Right lung (tissue), 5 donors: ENCODE results near the gene PPP4R1. TPM values are rescaled to one million over a fixed set of nuclear protein-coding genes. Genes with fewer than 3 reads are reported as not detected.
"Not testable (repeated sequence)": the region's sequence is repeated elsewhere in the genome, so short reads cannot be mapped to it uniquely, and the experiment has no call there.

Experiments used
- DNase-seq, 2 donors: peaks; one replicate each; pipeline ENCODE4 v3.0.0-alpha.2; 2013
- polyA plus RNA-seq, 5 donors: library from polyadenylated mRNA; unstranded; fragments of 120-200 nt; gene quantifications; one replicate each; pipeline versions ENCODE4 v1.2.1 to v1.2.3, GENCODE V29; 2013; ENCODE audit warnings: inconsistent platforms in 1 of 5, low replicate concordance in 1 of 5; ENCODE audit not compliant: insufficient read length in 5 of 5, insufficient read depth in 1 of 5

Gene PPP4R1
- polyA plus RNA-seq, 5 donors, result 83.9 to 118 (median 107) TPM

DNA sequence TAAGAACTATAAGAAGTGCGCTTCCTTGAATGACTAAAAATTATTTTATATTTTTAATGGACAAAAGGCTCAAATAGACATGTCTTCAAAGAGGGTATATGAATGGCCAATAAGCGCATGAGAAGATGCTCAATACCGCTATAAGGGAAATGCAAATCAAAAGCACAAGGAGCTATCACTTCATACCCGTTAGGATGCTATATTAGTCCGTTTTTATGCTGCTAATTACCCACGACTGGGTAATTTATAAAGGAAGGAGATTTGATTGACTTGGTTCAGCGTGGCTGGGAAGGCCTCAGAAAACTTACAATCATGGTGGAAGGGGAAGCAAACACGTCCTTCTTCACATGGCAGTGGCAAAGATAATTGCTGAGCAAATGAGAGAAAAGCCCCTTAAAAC is 20.5 kb upstream of the PPP4R1 start:
- no peak for DNase-seq

DNA sequence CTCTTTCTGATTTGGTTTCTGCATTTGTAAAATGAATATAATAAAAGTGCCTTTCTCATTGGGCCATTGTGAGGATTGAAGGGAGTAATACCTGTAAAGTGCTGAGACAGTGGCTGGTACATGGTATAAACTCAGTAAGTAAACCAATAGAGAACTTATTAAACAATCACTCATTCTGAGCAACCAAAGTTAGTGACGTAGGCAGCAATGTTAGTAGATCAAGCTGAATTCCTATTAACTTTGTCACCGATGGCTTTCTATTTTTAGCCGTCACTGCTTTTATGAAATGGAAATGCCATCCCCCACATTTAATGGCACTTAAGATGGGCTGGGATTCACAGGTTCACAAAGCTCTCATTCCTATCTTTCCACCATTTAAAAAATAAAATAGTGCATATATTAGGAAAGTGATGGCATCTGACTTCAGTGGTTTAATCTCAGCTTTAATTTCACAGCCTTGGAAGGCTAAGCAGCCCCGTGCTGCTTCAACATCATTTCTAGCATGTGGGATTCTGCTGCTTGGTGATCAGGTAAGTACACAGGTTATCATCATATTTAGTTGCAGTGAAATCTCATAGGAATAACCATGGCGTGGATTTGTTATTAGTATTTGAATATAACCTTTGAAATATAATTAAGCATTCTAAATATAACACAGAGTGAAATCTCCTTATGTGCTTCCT is 17.6 kb upstream of the PPP4R1 start:
- DNase-seq, result no peak

DNA sequence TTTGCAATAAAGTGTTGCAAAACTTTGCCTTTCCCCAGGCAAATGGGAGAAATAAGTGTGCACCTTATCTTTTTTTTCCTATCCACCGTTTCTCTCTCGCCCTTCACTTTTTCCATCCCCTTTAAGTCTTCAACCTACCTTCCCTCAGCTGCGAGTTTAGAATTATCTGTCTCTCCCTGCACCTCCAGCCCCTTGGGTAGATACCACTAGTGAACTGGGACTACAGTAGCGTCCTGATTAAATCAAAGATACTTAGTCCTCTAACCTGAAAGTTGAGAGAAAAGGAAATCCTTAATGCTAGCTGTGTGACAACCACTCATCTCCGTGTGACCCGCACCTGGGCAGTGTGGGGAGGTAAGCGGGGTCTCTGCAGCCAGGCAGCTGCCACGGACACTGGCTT is 16.1 kb upstream of the PPP4R1 start:
- no peak for DNase-seq

DNA sequence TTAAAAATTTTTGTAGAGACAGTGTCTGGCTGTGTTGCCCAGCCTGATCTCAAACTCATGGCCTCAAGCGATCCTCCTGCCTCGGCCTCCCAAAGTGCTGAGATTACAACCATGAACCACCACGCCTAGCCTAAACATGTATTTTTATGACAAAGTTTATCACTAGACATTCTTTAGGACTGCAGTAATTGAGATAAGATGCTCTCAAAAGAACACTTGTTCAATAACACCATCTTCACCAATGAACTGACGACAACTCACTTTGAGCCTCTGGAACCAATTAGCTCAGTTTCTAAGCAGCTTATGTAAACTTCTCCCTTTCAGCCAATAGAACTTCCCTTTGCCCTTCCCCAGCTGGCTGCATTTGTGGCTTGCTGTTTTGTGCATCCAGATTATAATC is 15.3 kb upstream of the PPP4R1 start:
- DNase-seq, result no peak

DNA sequence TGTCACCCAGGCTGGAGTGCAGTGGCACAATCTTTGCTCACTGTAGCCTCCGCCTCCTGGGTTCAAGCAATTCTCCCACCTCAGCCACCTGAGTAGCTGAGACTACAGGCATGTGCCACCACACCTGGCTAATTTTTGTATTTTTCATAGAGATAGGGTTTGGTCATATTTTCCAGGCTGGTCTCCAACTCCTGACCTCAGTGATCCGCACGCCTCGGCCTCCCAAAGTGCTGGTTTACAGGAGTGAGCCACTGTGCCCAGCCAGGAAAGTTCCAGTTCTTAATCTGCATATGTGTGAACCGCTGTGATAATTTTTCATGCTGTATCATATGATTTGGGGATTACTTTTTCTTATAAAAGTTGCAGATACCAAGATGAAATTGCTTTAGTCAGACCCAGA is 14.6 kb upstream of the PPP4R1 start:
- no peak for DNase-seq

DNA sequence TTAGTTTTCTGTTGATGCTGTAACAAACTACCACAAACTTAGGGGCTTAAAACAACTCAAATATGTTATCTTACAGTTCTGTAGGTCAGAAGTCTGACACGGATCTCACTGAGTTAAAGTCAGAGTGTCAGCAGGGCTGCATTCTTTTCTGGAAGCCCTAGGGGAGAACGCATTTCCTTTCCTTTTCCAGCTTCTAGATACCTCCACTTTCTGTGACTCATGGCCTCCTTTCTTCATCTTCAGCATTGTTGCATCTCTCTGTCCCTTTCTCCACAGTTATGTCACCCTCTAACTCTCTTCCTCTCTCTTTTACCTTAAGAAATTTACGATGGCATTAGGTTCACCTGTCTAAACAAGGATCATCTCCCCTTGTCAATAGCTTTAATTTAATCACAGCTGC is 13.3 kb upstream of the PPP4R1 start:
- no peak for DNase-seq

DNA sequence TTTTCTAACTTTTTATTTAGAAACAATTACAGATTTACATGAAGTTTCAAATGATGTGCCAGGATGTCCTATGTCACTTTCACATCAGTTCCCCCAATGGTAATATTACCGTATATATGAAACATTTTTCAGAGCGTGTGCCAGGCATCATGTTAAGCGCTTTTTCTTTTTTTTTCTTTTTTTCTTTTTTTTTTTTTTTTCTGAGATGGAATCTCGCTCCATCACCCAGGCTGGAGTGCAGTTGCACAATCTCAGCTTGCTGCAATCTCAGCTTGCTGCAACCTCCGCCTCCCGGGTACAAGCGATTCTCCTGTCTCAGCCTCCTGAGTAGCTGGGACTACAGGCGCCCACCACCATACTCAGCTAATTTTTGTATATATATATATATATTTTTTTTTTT is 5.6 kb upstream of the PPP4R1 start:
- no peak for DNase-seq

DNA sequence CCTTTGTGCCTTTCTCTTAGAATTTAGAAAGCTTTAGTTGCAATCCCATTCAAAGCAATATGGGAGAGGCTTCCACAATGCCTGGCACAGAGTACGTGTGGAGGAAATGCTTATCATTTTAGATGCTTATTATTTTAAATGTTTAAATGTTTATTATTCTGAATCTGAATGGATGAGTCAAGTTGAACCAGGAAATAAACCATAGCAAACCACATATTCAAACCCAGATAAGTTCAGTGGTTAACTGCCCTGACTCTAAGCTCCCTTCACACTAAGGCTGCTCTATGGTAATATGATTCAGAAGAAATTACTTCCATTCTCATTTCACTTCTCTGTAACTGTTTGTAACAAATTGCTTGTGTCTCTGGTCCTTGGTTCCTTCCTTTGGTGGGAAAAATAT is 5.2 kb upstream of the PPP4R1 start:
- DNase-seq, result no peak

DNA sequence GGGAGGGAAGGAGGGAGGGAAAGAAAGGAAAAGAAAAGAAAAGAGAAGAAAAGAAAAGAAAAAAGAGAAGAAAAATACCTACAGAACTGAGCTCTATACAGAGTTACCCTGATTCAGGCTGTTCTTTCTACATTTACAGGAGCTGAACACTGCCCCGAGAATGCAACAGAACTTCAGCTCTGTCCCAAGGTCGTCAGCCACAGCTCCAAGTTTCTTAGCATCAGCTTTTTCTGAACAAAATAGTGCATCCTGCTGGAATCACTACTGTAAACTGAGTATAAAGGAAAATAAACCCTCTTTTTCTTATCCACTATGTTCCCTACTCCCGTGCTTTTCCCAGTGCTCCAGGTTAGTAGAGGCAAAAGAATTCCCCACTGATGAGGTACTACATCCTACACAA is 4.7 kb upstream of the PPP4R1 start:
- no peak for DNase-seq

DNA sequence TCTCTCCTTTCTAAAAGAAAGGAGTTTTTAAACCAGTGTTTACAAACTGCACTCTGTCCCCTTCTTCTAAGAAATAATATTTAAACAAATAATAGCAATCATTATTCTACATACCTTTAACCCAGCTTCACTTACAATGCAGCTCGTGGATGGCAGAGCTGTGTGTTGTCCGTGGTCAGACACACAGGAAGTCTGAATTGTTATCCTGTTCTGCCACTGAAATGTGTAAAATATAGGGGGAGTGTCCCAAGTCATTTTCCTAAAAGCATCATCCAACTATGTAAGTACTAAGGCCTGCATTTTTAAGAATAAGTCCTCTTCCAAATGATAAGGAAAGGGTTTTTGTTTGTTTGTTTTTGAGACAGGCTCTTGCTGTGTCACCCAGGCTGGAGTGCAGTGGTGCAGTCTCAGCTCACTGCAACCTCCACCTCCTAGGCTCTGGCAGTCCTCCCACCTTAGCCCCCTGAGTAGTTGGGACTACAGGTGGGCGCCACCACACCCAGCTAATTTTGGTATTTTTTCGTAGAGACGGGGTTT is 2.7 kb upstream of the PPP4R1 start:
- DNase-seq, result no peak

DNA sequence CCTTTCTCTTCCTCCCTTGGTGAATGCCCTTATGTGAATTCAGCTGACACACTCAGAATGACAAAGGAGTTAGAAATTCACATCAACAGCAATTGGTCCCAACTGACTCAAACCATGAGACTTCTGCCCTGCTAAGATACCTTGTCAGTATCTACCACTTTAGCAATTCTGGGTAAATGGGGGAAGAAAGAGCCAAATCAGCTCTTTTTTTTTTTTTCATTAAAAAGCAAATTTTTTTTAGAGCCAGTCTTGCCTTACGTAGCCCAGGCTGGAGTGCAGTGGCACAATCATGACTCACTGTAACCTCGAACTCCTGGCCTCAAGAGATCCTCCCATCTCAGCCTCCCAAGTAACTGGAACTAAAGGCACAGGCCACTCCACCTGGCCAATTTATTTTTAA is 1.7 kb upstream of the PPP4R1 start:
- DNase-seq, result no peak

DNA sequence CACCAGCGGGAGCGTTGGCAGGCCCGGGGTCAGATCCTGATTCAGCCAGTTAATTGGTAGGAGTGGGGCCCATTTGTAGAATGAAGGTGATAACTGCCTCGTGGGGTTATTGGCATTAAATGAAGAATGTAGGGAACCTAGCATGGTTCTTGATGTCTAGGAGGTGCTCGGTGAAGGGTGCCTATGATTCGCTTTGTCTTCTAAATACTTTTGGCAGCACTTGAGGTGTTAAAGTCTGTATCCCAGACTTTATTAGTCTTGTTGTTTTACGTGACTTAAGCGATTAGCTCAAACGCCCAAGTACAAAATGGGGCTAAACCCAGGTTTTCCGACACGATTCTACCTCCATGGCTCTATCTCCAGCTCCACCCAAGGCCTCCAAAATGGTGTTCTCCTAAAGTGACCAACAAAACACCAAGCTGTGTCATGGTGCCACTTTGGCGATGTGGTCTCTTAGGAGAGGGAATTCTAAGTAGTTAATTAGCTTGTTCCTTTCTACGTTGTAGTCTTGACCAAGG is 980 bp upstream of the PPP4R1 start:
- DNase-seq, result peak in 1 of 2 donors; percentile 18

DNA sequence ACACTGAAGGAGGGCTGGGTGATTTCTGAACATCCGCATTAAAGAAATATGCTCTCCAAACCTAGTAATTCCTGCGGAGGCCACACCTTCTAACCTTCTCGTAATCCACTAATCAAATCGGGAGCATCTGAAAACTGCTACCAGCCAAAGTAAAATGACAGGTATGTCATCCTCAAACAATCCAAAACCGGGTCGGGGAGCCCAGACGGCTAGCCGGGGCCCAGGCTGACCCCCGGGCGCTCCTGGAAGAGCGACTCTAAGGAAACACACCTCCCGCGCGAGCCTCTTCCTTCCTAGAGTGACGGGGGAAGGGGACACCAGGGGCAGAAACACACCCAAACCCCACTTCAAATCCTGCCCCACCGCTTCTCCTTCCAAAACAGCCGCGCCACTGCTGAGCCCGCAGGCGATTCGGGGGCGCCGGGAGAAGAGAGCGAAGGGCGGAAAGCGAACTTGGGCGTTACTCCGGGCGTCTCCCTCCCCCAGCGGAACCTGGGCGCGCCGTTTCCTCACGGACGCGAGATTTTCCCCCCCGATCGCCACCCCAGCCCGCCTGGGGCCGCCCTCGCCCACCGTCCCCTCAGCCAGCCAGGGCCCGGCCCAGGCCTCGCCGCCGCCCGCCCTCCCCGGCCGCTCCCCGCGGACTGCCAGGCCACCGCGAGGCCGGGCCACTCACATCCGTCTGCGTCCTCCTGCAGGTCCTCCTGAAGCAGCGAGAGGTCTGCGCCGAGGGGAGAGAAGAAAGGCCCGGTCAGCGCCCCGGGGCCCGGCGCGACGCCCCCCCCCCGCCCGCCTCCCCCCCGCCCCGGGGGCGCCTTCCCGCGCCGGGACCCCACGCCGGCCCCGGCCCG is 584 bp downstream of the PPP4R1 start:
- DNase-seq, result peak; percentile 62 to 63

DNA sequence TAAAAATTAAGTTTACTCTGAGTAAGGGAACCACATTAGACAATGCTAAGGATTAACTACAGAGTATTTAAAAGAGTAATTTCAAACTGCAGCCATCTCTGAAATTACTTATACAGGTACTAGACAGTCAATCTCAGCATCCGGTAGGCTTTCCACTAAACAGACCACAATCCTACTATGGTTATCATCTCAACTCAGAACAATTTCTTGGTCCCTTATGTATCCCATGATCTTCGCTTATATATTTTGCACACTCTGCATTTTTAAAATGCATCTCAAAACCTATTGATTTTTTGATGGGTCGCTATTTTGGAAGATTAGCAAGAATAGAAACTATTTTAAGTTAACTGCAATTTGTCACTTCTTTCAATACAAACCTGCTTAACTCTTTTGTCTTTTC is 1.4 kb downstream of the PPP4R1 start:
- no peak for DNase-seq

DNA sequence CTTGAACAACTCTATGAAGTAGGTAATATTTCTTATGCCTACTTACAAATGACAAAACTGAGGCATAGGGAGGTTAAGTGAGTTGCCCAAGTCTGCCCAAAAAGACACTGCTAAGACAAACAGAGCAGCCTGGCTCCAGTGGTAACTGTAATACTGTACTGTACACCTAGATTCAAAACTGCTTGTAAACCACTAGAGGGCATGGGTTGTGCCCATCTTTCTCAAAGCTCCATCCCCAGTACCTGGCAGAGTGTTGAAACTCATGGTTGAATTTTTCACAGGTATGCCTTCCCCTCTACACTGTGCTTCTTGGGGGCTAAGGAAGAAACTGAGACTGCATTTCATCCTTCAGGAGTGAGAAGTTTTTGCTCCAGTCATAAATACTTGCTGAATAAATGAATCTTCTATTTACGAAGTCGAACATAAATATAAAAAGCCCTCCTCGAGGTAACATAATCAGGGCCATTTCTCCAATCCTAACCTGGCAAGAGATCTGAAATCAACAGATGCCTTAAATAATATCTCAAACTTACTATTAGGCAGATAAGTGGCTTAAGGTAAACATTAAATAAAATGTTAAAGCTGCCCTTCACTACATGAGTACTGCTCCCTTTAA is 2.0 kb downstream of the PPP4R1 start:
- DNase-seq, result peak; percentile 26 to 35

DNA sequence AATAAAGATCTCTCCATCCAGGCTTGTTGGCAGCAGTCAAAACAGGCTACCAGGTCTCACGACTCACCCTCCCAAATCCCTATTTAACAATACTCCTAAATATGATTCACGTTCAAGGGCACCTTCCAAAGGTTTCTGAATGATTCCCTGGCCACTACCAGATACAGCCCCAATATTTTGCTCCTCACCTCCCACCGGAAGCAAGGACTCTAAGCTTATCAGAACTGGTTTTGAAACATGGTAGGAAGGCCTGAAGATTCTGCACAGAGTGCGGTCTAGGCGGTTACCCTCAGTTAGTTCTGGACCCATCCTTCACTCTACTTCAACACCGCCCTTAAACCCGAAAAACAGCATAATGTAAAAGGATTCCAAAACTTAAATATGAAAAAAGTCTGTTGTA is 5.2 kb downstream of the PPP4R1 start:
- no peak for DNase-seq

DNA sequence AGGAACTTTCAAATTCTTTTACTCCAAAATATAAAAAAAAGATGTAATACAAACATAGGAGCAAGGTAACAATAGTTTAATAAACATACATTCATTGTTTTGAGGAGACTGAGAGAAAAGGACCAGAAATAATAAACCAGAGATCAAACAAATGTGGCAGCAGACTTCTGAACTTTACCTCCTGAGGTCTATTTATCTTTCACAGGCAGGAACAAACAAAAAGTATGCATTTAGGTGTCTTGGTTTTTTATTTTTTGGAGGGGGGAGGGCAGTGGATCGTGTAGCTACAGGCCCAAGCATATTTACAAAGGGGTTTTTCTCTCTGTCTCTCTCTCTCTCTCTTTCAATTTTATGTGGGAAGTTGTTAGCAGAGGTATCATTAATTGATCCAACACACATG is 5.6 kb downstream of the PPP4R1 start:
- DNase-seq, result no peak

DNA sequence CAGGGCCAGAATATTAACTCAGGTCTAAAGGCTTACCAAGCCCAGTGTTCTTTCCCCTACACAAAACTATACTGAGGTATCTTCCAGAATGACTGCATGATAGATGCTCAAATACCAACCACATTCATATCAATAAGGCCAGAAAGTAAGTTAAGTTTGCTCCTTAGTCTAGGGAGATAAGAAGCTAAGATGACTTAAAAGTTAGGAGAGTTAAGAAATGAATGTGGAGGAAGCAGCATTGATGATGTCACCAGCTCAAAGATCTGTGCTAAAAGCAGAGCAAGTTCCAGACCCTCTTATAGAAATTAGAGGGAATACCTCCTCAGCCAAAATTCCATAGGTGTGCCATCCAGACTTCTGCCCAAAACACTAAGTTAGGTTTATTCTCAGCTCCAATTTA is 6.1 kb downstream of the PPP4R1 start:
- no peak for DNase-seq

DNA sequence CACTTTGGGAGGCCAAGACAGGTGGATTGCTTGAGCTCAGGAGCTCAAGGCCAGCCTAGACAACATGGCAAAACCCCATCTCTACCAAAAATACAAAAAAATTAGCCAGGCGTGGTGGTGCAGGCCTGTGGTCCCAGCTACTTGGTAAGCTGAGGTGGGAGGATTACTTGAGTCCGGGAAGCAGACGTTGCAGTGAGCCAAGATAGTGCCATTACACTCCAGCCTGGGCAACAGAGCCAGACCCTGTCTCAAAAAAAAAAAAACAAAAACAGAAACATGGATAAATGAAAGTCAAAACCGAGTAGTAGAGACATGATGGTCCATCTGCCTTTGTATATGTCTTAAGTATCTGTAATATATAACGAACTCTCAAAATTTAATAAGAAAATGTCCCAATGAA is 7.2 kb downstream of the PPP4R1 start:
- not testable (repeated sequence) for DNase-seq

DNA sequence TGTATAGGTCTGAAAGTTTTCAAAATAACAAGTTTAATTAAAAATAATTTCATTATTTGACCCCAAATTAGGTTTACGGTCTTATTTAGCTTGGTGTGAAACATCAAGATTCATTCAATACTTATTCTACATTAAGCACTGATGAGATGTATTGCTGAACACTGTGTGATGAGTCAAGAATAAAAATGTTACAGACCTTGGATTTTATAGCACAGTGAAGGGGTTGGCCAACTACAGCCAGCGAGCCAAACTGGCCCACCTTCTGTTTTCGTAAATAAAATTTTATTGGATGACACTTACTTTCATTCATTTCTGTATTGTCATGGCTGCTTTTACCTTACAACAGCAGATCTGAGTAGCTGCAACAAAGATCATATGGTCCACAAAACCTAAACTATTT is 8.3 kb downstream of the PPP4R1 start:
- DNase-seq, result no peak

DNA sequence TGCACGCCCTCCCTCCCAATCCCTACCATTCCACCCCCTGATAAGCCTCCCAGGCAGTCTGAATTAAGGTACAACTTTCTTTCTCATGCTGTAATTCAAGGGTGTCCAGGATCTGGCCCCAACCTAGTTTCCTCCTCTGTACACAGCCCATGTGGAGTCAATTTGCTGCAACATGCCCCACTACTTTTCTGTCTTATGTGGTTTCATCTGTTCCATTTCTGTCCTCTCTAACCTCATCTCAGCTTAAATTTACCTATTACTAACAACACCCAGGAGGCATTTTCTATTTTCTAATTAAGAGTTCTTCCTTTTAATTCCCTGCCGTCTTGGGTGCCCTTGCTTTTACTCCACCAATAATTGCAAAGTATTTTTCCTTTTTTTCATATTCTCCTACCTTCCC is 10.0 kb downstream of the PPP4R1 start:
- no peak for DNase-seq

DNA sequence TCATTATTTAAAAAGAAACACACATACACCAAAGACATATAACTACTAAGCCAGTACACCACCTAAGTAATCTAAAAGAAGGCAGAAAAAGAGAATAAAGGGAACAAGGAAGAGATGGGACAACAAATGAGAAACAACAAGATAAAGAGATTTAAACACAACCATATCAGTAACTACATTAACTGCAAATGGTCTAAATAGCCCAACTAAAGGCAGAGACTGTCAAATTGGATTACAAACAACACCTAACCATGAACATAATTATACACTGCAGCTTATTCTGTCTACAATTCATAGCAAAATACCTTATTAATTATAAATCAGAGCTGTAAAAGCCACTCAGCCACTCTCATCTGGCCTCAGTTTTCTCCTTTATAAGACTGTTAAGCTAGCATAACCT is 15.0 kb downstream of the PPP4R1 start:
- DNase-seq, result no peak

DNA sequence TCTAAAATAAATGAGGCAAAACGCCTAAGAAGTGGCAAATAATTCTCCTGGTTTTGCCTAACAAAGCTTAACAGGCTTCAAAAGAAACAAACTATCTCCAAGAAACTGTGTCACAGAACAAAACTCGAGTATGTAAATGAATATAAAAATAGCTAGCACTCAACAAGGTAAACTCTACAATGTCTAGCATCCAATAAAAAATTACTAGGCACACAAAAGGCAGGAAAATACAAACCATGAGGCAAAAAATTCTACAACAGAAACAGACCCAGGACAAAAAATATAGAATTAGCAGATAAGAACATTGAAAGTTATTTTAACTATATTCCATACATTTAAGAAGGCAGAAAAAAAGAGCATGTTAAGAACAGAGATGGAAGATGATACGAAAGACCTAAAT is 16.8 kb downstream of the PPP4R1 start:
- DNase-seq, result no peak
